Measurements from ENCODE around the gene ECT2.
"Not testable (repeated sequence)": the region's sequence is repeated elsewhere in the genome, so short reads cannot be mapped to it uniquely, and the experiment has no call there.

ECT2 gene

DNA sequence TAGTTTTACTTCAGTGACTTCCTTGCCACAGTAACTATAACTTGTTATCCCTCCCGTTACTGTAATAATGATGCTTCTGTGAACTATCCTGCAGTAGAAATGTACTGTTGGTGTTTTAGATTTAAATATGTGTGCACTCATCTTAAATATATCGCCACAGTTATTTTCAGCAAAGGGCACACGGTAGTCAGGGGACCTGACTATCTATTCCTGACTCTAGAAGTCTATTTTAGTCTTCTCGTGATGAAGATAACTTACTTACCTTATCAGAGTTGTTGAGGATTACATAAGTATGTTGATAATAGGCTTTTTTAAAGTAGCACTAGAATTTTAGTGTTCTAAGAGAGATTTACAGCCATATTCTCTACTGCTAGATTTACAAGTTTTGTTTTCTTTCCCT lies 65.3 kb downstream of the ECT2 start:
- no peak for DNase-seq

DNA sequence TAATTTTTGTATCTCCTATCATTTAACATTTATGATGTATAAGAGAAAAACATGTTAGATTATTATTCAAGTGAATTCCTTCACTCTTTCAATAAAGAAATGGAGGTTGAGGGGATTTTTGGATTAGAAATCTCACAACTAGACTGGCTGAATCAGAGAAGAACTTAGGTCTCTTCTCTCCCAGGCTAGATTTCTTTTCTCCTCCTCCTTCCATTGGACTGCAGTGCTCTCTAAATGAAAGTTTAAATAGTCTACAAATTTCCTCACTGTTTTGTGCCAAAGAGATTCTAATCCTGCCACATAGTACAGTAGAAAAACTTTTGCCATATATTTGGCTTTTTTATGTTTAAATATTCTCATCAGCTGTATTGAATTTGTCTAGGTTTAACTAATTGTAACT lies 65.8 kb downstream of the ECT2 start:
- DNase-seq: no peak

DNA sequence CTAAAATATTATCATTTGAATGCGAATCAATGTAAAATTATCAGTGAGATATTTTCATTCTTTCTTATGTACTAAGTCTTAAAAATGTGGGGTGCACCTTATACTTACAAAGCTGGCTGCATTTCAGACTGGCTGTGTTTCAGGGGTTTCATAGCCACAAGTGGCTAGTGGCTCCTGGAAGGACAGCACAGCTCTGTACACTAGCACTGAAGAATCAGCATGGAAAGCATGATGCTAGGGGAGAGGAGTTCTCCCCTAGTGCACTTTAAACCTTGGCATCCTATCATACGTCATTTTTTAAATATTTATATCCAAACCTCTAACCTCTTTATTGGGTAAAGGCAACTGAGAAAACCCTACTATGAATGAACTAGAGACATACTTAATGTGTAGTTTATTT lies 66.4 kb downstream of the ECT2 start:
- DNase-seq: no peak

DNA sequence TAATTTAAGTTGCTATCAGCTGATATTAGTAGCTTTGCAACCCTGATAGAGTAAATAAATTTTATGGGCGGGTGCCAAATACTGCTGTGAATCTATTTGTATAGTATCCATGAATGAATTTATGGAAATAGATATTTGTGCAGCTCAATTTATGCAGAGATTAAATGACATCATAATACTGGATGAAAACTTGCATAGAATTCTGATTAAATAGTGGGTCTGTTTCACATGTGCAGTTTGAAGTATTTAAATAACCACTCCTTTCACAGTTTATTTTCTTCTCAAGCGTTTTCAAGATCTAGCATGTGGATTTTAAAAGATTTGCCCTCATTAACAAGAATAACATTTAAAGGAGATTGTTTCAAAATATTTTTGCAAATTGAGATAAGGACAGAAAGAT lies 70.0 kb downstream of the ECT2 start:
- DNase-seq: no peak

DNA sequence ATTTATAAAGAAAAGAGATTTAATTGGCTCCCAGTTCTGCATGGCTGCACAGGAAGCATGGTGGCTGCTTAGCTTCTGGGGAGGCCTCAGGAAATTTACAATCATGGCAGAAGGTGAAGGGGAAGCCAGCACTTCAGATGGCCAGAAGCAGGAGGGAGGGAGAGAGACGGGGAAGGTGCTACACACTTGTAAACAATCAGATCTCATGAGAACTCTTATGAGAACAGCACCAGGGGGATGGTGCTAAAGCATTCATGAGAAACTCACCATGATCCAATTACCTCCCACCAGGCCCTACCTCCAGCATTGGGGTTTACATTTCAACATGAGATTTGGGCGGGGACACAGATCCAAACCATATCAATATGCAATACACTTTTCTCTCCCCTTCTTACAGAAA lies 73.7 kb downstream of the ECT2 start:
- DNase-seq: no peak

DNA sequence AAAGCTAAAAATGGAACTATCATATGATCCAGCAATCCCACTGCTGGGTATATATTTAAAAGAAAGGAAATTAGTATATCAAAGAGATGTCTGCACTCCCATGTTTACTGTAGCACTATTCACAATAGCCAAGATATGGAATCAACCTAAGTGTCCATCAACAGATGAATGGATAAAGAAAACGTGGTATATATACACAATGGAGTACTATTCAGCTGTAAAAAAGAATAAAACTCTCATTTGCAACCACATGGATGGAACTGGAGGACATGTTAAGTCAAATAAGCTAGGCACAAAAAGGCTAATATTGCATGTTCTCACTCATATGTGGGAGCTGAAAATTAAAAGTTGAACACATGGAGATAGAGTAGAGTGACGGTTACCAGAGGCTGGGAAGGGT lies 76.7 kb downstream of the ECT2 start:
- DNase-seq: not testable (repeated sequence)

DNA sequence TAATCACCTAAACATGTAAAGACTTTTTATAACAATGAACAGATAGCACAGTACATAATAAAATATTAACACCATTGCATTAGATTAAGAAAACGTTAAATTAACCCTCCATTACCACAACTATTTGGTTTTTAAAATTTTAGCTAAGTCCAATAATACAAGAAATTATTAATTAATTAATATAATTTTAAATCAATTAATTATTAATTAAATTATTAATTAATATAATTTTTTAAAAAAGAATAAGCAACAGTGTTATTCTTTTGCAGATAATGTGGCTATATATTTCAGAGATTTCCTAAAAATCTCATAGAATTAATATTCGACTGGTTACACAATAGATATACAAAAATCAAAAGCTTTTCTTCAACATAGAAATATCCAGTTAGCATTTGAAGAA lies 82.5 kb downstream of the ECT2 start:
- no peak for DNase-seq

DNA sequence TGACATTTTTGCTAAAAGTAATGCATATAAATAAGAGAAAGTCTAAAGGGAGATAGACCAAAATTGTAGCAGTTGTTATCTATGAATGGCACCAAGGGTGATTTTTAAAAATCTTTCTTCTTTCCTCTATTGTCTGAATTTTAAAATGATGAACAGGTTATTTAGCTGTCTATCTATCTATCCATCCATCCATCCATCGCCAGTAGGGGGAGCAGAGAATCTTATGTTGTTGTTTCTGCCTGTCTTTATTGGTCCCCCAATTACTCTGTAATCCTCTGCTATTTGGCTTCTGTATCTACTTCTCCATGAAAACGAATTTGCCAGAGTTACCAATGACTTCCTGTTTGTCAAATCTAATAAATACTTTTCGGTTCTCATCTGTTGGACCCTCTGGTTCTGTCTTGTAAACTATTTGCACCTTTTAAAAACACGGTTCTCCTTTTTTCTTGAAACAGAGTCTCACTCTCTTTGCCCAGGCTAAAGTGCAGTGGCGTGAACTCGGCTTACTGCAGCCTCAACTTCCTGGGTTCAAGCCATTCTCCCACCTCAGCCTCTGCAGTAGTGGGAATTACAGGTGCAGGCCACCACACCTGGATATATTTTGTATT lies 86.0 kb downstream of the ECT2 start:
- no peak for DNase-seq

DNA sequence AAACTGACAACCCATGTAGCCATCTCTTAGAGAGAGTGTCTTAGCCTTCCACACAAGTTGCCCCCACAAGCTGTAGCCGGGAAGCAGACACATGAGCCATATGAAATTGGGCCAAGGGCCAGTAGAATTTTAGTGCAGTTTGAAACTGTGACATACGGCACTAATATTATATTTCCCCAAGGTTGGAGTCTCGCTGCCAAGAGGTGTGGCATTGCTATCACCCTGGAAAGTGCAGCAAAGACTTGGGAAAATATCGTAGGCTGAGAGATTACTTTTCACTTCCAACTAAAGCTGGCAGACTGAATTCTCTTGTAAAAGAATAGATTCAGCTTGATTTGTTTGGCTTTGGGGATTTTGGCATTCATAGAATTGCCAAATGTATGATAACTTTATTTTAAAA lies 89.2 kb downstream of the ECT2 start:
- no peak for DNase-seq

DNA sequence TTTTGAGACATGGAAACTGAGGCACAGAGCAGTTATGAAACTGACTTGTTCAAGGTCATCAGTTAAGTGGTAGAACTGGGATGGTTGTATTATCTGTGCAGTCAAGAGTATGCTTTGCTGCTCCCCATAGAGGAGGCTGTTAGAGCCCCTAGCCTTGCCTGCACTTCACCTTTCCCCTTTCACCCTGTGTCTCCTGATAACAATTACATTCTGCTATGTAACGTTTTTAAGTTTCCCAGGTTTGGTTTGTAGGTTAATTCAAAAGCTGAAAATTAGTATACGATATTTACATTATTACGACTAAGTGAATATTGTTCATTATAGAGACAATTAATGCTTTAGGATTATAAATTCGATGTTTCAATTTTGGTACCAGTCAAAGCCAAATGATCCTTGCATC lies 89.9 kb downstream of the ECT2 start:
- DNase-seq: no peak

DNA sequence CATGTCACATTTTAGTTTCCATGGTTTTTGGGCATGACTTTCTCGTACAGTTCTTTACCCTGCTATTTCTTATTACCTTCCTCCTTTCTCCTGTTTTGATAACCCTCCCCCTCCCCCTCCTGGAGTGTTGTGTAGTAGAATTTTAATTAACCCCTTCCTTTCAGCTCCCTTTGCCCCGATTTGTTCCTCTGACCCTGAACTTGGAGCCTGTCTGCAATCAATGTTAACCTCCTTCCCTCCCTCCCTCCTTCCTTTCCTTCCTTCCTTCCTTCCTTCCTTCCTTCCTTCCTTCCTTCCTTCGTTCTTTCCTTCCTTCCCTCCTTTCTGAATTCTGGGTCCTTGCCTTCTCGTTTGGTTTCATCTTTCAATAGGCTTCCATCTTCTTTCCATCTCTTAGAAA lies 90.4 kb downstream of the ECT2 start:
- DNase-seq: no peak

DNA sequence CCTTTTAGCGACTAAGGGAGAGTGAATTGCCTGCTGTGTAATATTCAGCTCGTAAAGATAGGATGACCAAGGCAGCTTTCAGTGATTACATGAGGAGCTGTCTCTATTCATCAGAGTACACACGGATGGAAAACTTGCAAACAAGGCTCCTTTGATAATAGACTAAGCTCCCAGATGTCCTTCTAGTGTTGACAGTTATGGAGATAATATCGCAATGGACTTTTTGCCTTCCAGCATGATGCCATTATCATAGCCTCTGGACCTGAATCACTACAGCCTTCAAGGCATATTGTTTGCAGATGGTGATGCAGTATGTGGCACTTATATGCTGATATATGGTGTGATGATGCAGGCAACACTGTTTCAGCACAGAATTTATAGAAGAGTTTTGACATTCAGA lies 93.9 kb downstream of the ECT2 start:
- no peak for DNase-seq

DNA sequence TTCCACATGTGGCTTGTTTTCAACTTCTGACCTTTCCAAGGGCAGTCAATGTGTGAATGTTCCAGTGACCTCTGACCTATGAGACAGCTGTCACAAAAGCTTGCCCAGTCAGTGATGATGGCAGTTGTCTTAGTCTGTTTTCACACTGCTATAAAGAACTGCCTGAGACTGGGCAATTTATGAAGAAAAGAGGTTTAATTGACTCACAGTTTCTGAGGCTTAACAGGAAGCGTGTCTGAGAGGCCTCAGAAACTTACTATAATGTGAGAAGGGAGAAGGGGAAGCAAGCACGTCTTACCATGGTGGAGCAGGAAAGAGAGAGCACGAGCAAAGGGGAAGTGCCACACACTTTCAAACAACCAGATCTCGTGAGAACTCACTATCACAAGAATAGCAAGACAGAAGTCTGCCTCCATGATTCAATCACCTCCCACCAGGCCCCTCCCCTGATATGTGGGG lies 95.6 kb downstream of the ECT2 start:
- DNase-seq: no peak

DNA sequence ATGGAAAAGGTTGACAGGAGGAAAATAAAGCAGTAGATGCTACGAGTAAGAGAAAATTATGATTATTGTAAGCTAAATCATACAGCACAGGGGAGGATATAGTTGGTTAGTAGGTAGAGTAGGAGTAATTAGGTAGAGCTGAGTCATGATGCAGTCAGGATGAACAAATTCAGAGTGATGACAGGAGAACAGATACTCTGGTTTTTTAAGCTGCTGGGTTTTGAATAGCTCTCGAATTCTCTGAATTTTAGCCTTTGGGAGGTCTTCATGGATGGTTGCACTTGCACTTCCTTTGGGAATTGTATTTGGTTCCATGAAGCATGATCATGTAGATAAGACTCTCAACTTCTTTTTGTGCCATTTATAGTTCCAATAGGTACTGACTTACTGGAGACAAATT lies 96.2 kb downstream of the ECT2 start:
- DNase-seq: no peak

DNA sequence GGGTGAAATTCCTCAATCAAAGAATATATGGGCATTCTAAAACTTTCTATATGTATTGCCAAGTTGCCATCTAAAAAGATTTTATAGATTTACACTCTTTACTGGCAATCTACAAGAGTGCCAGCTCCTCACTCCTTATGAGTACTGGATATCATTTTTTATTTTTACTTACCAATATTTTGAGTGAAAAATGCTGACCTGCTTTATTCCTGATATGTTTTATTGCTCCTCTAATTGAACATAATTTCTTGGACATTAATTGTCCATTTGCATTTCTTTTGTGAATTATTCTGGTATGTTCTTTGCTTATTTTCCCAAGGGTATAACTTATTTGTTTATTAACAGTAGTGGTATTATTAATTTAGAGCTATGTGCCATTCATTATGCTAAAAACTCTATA lies 96.8 kb downstream of the ECT2 start:
- DNase-seq: no peak

DNA sequence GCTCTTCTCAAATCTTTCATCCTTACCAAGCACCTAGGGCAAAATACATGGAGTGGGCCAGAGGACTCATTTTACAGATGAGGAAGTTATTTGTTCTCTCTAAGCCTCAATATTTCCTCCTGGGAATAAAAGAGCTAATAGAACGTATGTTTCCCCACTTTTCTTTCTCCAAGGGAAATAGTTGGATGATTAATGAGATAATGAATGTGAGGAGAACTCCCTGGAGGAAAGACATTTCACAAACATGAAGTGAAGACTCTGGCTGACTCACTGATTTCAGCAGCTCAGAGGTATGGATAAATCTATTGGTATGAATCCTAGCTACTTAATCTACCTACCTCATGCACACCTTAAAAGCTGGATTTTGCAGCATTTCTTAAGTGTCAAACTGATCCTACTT lies 98.4 kb downstream of the ECT2 start:
- no peak for DNase-seq

DNA sequence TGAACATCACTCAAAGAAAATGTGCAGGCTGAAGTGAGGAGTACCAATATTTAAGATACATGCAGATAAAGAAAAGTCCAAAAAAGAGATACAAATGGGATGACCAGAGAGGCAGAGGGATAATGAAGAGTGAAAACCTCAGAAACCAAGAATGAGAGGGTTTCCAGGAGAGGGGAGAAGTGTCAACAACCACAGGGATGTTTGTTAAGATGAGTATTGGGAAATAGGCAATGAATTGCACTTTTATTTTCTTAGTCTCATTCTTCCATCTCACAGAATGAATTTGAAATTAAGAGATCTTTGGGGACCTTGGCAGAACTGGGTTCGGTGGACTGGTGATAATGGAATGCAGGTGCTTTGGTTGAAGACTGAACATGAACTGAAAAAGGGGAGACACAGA lies 102.5 kb downstream of the ECT2 start:
- DNase-seq: no peak

DNA sequence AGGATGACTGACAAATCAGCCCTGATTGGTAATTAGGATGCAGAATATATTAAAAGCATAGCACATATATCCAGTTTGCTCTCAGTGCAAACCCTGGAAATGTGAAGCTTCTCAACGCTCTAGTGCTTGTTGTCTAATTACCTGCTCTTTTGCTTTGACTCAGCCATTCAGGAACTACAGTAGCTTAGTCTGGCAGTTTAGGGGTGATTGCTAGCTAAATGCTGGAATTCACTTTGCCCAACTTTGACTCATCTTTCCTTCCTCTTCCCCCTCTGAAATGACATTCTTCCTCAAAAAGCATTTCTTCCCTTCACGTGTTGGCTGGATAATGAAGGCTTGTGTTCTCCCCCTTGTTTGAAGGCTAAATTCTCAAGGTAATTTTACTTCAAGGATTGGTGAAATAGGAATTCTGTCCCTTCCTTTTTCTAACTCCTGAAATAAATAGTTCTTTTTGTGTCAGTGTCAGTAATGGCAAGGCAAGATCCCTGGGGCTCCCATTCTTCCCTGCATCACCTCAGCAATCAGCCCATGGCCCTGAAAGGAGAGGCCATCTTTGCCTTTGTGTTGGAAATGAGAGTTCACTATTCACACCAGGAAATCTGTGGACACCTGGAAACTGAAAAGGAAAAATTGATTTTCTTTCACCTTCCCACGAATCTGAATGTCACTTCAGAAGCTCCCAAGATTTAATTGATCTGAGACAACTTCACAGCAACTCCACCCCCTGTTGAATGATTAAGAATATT lies 103.6 kb downstream of the ECT2 start:
- no peak for DNase-seq

DNA sequence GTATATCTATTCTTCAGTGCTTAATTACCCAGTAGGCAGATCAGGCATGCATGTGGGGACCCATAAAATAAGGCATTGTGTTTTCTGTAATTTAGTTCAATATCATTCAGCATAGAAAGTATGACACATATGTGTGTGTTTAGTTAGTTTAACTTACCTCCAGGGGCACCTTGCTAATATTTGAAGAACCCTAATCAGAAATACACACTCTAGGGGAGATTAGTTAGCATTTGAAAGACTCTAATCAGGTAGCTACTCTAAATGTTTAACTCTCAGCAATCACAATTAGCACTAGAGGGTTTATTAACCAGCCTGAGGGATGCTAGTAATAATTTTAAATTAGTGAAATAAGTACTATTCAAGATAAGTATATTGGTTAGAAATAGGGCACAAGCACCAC lies 104.5 kb downstream of the ECT2 start:
- DNase-seq: no peak

DNA sequence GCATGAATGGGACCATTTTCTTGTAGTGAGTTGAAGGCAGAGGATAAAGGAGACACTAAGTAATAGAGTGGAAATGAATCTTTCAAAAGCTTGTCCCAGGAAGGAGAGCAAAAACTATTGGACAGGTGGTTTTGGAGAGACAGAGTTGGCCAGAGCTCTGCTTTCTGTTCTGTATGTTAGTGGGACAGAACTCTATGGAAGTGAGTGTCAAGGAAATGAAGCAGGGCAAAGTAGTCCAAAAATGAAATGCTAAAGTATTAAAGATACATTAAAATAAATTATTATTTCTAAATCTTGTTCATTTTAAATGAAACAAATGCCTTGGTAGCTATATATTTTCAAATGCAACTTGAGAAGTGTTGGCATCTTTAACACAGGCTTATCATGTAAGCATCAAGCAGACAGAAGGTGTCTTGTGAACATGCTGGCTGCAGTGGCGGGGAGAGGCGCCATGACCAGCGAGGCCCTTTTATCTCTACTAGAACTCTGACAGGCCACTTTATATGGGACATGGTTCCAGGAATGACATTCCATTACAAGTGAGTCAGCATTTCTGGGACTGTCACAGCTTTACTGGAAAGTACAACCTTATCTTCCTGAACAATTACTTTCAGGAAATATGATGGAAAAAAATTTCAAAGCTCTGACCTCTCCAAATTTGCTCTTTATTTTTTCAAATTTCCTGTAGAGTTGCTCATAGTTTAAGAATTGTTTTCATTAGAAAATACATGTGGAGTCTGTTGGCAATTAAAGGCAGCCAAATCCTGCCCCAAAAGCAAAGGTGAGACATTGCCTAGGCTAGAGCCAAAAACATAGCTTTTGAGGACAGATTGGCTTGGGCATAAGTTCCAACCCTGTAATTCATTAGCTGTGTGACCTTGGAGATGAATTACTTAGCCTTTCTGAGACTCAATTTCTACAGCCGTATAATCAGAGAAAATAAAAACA lies 106.5 kb downstream of the ECT2 start:
- no peak for DNase-seq

DNA sequence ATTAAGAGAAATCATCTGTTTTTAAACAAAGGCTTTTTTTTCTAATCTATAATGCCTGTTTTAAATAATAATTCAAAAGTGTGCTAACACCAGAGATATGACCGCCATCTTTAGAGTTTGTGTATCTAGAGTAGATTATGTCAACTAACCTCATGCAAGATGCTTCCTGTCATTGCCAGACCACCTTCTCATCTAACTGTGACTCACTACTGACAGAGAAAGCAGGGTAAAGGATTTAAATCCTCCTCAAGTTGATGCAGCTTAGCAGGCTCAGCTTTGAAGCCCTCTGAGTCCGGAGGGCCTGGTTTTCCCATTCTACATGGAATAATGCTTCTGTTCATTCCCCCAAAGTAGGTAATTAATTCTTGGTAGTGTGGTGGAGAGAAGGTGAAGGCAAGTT lies 108.5 kb downstream of the ECT2 start:
- DNase-seq: no peak

DNA sequence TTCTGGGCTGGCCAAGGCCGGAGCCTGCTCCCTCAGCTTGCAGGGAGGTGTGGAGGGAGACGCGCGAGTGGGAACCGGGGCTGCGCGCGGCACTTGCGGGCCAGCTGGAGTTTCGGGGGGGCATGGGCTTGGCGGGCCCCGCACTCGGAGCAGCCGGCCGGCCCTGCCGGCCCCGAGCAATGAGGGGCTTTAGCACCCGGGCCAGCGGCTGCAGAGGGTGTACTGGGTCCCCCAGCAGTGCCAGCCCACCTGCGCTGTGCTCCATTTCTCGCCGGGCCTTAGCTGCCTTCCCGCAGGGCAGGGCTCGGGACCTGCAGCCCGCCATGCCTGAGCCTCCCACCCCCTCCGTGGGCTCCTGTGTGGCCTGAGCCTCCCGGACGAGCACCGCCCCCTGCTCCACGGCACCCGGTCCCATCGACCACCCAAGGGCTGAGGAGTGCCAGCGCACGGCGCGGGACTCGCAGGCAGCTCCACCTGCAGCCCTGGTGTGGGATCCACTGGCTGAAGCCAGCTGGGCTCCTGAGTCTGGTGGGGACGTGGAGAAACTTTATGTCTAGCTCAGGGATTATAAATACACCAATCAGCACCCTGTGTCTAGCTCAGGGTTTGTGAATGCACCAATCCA lies 116.3 kb downstream of the ECT2 start:
- DNase-seq: not testable (repeated sequence)

DNA sequence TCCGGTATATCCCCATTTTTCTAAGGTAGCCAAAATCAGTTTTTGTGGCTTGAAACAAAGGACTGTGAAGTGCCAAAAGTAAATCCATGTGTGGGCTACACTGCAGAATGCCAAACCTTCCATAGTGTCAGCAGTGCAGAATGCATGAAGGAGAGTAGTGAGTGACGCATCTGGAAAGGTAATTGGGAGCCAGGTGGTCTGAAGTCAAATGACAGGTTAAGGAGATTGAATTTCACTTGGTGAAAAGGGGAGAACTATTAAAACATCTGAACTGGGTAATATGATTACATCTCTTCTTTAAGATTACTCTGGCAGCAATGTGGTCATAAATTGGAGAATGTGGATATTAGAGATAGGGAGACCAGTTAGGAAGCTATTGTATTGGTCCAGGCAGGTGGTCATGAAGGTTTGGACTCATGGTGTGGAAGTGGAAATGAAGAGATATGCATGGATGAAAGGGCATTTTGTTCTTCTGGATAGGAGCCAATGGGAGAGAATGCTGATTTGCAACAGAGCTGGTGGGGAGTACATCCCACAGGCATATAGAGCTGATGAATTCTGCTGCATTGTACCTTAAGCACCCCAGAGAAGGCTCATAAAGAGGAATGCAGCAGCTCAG lies 118.2 kb downstream of the ECT2 start:
- no peak for DNase-seq
